Measurements from ENCODE around the gene SLC16A10.

DNA sequence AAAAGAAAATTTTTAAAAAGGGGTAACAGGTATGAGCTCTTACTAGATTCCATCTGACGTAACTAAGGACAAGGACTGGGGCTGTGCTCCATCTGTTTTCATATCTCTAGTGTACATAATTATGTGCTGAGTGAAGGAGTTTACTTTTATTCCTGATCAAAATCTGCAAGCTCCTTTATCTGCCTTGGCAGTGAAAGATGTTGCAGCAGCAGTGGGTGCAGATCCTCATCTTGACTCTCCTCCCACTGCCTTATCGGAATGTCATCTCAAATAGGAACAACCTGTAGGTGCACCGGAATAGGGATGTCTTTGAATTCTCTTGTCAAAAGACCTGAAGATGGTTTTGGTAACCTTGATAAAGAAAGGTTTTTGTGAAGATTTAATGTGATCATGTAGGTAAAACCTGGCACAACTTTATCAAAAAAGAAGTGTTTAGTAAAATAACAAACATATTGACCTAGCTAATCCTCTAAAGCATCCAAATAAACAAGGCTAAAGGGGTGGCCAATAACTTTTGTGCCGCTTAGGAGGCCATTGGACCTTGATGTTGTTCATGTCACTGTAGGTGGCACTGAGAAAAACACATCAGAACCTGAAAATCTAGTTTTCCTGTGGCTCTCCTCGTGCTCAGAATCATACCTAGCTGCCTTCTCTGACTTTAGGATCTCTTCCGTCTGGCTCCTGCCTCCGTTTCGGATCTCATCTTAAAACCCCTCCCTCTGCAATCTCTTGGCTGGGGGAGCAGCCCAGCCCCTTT is 19.0 kb upstream of the SLC16A10 start:
- TF ChIP-seq CTCF (IDR thresholded peaks at IDR 0.05; ENCODE audit: low read depth, low read length) (no peak), EZH2phosphoT487 (IDR thresholded peaks at IDR 0.05; ENCODE audit: low read depth) (no peak)
